ENCODE data around the gene SIK3. TPM values are rescaled to one million over a fixed set of nuclear protein-coding genes. Genes with fewer than 3 reads are reported as not detected.

Gene SIK3
- total RNA-seq, 1 experiment from 2014 or later: 31.4 TPM

GRCh38 chr11:116876656-116877055 lies 221.6 kb downstream of the SIK3 start:
- Histone ChIP-seq H2BK12ac (ENCODE audit: insufficient read length, low read depth, low read length) (no peak overlapping the region), H4K5ac (ENCODE audit: insufficient read length, low read depth, low read length) (no peak overlapping the region), H3K14ac (ENCODE audit: insufficient read depth, low read length) (no peak overlapping the region; the same call in 1 of the 2 replicates), H3K4me1 (ENCODE audit: insufficient read depth, low read length) (no peaks in the 10 kb centered on the region), H3K23me2 (ENCODE audit: insufficient read length, low read depth, low read length, poor library complexity, severe bottlenecking) (no peaks in the 10 kb centered on the region), H3K56ac (ENCODE audit: insufficient read length, low read depth, low read length) (no peak overlapping the region), H3K79me1 (ENCODE audit: insufficient read depth, low read depth, low read length, poor library complexity, severe bottlenecking) (no peaks in the 10 kb centered on the region), H3K27ac (ENCODE audit: insufficient read length, low read depth, low read length) (no peak overlapping the region), H3K27me3 (ENCODE audit: insufficient read depth, low read length) (no peaks in the 10 kb centered on the region), H2AFZ (ENCODE audit: low read length) (no peak overlapping the region), H3K9me3 (ENCODE audit: control insufficient read depth, low read depth, low read length) (no peaks in the 10 kb centered on the region), H3T11ph (ENCODE audit: low read length) (no peak overlapping the region), H3K79me2 (ENCODE audit: insufficient read depth, low read length) (no peaks in the 10 kb centered on the region), H3K18ac (ENCODE audit: insufficient read length, low read depth, low read length) (no peak overlapping the region), H2BK20ac (ENCODE audit: low read depth, low read length, poor library complexity, severe bottlenecking) (no peak overlapping the region), H3K4ac (ENCODE audit: low read depth, low read length) (no peak overlapping the region), H2BK5ac (ENCODE audit: insufficient read length, low read length) (no peak overlapping the region), H2BK120ac (ENCODE audit: low read depth, low read length, poor library complexity, severe bottlenecking) (no peak overlapping the region), H3K23ac (ENCODE audit: insufficient read length, low read depth, low read length) (no peak overlapping the region), H3K9ac (ENCODE audit: extremely low read depth, insufficient read length, low read length) (no peak overlapping the region), H2BK15ac (ENCODE audit: low read depth, low read length) (no peak overlapping the region), H2AK5ac (ENCODE audit: insufficient read length, low read length) (no peak overlapping the region), H3K4me2 (ENCODE audit: insufficient read depth, insufficient read length, low read length) (no peak overlapping the region), H4K91ac (ENCODE audit: insufficient read length, low read depth, low read length) (no peak overlapping the region), H4K8ac (replicated peaks; ENCODE audit: insufficient read length, low read depth, low read length) (no peak overlapping the region), H4K20me1 (ENCODE audit: control insufficient read depth, insufficient read depth, insufficient read length) (no peaks in the 10 kb centered on the region)
- no CpG with 5 or more reads among the region's 8 CpGs for WGBS (ENCODE audit: extremely low coverage, insufficient read length, low lambda C conversion rate)
- H3K4me3 Mint-ChIP-seq: no peak overlapping the region
- no peak for TF ChIP-seq CTCF (conservative IDR thresholded peaks at IDR 0.05)
- no peaks in the 10 kb centered on the region for H3K27me3 Mint-ChIP-seq (ENCODE audit: low read depth)
- H3K4me1 Mint-ChIP-seq: 0 out of 4 replicates have a peak, but pooled peaks cover 0 to 4% of the 10 kb centered on the region in 2 experiments
- H3K9me3 Mint-ChIP-seq: no peaks in the 10 kb centered on the region
- DNase-seq: no peak
- H3K36me3 Mint-ChIP-seq (ENCODE audit: insufficient read depth in 1 of 3, low read depth in 3 of 3): peaks cover 4 to 41% (median 36%) of the 10 kb centered on the region in 3 experiments
- H3K27ac Mint-ChIP-seq: peak overlapping the region in 1 of 3 experiments; percentile 71; a peak in 2 of 7 replicates
